Thyroid gland (tissue), 4 donors: ENCODE data around the gene RBPMS2. TPM values are rescaled to one million over a fixed set of nuclear protein-coding genes. Genes with fewer than 3 reads are reported as not detected.

Experiments
- DNase-seq, 2 donors: peaks; one replicate each; pipeline ENCODE4 v3.0.0-alpha.2; 2019
- H3K27ac ChIP-seq, 3 donors: fragments of 200-600 bp; sonication (generic); 1 replicate in 2 of 3; 2 replicates in 1 of 3; pipeline ENCODE4 v1.5.1; 2016 to 2019; ENCODE audit warnings: mild to moderate bottlenecking in 1 of 3, moderate library complexity in 1 of 3
- H3K27me3 ChIP-seq: fragments of 200-600 bp; sonication (generic); one replicate; pipeline ENCODE4 v1.5.1; 2019
- H3K36me3 ChIP-seq, 2 donors: fragments of 200-600 bp; sonication (generic); one replicate each; pipeline ENCODE4 v1.5.1; 2016 to 2019
- H3K4me1 ChIP-seq, 2 donors: fragments of 200-600 bp; sonication (generic); one replicate each; pipeline ENCODE4 v1.5.1; 2017 to 2019
- H3K4me3 ChIP-seq, 3 donors: fragments of 200-600 bp; sonication (generic); replicated peaks in 1 of 3; 1 replicate in 2 of 3; 2 replicates in 1 of 3; pipeline ENCODE4 v1.5.1; 2016; ENCODE audit warnings: mild to moderate bottlenecking in 1 of 3
- H3K9me3 ChIP-seq: fragments of 200-600 bp; sonication (generic); one replicate; pipeline ENCODE4 v1.5.1; 2017
- POLR2A ChIP-seq, 2 donors: fragments of 450-650 bp; IDR thresholded peaks; one replicate each; pipeline ENCODE4 v1.6.1; 2017; ENCODE audit warnings: antibody characterized with exemption in 2 of 2, mild to moderate bottlenecking in 2 of 2, moderate library complexity in 1 of 2
- WGBS, 2 donors: methylation state at CpG; one replicate each; pipeline ENCODE4 v1.1.5; 2017; 5-methylcytosine and 5-hydroxymethylcytosine counted together
- intact Hi-C: fragments of 100-400 bp; cut with DNase I; formaldehyde crosslinking; loops from one replicate; pipeline ENCODE4 v1.15.1; 2023
- total RNA-seq, 4 donors: library from RNA; depleted of rRNA; stranded (reverse); fragments of >200 nt; gene quantifications; one replicate each; pipeline ENCODE4 v1.2.3, GENCODE V29; 2016
- TF ChIP-seq, protein P1 (sequence below), 6 experiments: fragments of 200-600 bp in 3 of 6; fragments of 450-650 bp in 3 of 6; sonication (generic) in 3 of 6; IDR thresholded peaks; one replicate each; pipeline ENCODE4 v1.5.1; 2016 to 2019; ENCODE audit warnings: antibody characterized with exemption in 6 of 6, mild to moderate bottlenecking in 2 of 6, inconsistent platforms in 1 of 6, moderate library complexity in 1 of 6

Gene RBPMS2
- total RNA-seq, 4 donors from 2014 or later = 2.6 to 3.5 (median 3.1) TPM

DNA sequence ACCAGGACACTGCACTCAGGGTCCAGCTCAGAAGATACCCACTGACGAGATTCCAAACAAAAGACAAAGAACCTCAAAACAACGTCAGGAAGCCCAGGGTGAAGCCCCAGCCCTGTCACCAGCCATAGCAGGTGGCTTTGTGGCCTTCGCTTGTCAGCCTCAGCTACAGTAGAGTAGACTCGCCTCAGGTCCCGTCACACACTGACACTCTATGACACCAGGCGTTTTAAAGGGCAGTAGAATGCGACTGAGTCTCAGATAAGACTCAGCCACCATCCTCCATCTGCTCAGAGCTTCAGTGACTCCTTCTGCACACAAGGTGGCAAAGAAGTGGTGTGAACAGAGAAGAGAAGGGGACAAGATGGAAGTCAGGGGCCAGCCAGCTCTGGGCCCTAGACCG lies 12.8 kb downstream of the RBPMS2 start:
- intact Hi-C loops = no loop called here
- no peaks in the 10 kb centered on the region for H3K27me3 ChIP-seq
- TF ChIP-seq, protein P1, sequence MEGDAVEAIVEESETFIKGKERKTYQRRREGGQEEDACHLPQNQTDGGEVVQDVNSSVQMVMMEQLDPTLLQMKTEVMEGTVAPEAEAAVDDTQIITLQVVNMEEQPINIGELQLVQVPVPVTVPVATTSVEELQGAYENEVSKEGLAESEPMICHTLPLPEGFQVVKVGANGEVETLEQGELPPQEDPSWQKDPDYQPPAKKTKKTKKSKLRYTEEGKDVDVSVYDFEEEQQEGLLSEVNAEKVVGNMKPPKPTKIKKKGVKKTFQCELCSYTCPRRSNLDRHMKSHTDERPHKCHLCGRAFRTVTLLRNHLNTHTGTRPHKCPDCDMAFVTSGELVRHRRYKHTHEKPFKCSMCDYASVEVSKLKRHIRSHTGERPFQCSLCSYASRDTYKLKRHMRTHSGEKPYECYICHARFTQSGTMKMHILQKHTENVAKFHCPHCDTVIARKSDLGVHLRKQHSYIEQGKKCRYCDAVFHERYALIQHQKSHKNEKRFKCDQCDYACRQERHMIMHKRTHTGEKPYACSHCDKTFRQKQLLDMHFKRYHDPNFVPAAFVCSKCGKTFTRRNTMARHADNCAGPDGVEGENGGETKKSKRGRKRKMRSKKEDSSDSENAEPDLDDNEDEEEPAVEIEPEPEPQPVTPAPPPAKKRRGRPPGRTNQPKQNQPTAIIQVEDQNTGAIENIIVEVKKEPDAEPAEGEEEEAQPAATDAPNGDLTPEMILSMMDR (IDR thresholded peaks at IDR 0.05) = no peak
- no peak for TF ChIP-seq POLR2A (IDR thresholded peaks at IDR 0.05)
- WGBS, 2 donors = 91 to 98% methylated on average over 8 of the region's 8 CpGs
- H3K27ac ChIP-seq = no peak overlapping the region
- H3K4me1 ChIP-seq = peaks cover 0 to 5% of the 10 kb centered on the region in 2 donors
- H3K9me3 ChIP-seq = no peaks in the 10 kb centered on the region
- DNase-seq = no peak
- no peaks in the 10 kb centered on the region for H3K36me3 ChIP-seq
- no peak overlapping the region for H3K4me3 ChIP-seq

DNA sequence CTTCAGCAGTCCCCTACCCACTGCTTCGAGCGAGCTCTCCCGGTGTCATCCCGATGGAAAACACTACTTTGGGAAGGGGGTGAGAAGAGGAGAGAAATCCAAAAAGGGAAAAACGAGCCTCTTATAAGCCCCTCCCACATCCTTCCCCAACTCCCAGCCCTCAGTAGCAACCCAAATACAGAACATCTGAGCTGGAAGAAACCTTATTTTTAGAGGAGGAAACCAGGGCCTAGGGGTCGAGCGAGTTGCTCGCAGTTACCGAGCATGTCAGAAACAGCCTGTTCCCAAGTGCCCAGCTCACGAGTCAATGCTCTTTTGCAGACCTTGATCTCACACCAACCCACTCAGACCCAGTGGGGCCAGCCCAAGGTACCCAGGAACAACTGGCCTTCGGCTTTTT lies 14.2 kb downstream of the RBPMS2 start:
- H3K27me3 ChIP-seq = no peaks in the 10 kb centered on the region
- H3K4me3 ChIP-seq = no peak overlapping the region
- intact Hi-C loops = no loop called here
- H3K27ac ChIP-seq = no peak overlapping the region
- WGBS, 2 donors = 73 to 82% methylated on average over 11 of the region's 11 CpGs
- DNase-seq = no peak
- TF ChIP-seq, protein P1 (IDR thresholded peaks at IDR 0.05) = no peak
- TF ChIP-seq POLR2A (IDR thresholded peaks at IDR 0.05) = no peak
- H3K4me1 ChIP-seq = peaks cover 0 to 5% of the 10 kb centered on the region in 2 donors
- no peaks in the 10 kb centered on the region for H3K9me3 ChIP-seq
- no peaks in the 10 kb centered on the region for H3K36me3 ChIP-seq

DNA sequence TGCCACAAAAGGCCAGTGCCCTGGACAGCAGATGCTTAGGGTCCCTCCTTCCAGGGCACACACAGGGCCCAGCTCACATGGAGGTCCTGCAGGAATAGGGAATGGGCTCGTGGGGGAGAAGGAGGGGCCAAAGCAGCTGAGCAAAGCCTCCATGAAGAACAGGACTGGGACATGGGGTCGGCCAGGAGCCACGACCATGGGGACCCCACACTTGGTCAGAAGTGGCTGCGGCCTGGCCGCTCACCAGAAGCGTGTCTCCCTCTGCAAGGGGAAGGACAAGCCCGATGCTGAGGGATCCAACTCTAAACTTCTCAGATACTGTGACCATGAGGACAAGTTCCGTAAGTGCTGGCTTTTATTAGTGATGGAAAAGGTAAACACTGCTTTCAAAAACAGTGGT lies 15.3 kb downstream of the RBPMS2 start:
- H3K27me3 ChIP-seq = no peaks in the 10 kb centered on the region
- no peak overlapping the region for H3K4me3 ChIP-seq
- no peaks in the 10 kb centered on the region for H3K9me3 ChIP-seq
- no peak for DNase-seq
- H3K4me1 ChIP-seq = peaks cover 0 to 5% of the 10 kb centered on the region in 2 donors
- 84 to 90% methylated on average over 7 to 8 of the region's 8 CpGs for WGBS, 2 donors
- TF ChIP-seq, protein P1 (IDR thresholded peaks at IDR 0.05) = no peak
- no peak for TF ChIP-seq POLR2A (IDR thresholded peaks at IDR 0.05)
- H3K36me3 ChIP-seq = no peaks in the 10 kb centered on the region
- intact Hi-C loops = no loop called here
- no peak overlapping the region for H3K27ac ChIP-seq

DNA sequence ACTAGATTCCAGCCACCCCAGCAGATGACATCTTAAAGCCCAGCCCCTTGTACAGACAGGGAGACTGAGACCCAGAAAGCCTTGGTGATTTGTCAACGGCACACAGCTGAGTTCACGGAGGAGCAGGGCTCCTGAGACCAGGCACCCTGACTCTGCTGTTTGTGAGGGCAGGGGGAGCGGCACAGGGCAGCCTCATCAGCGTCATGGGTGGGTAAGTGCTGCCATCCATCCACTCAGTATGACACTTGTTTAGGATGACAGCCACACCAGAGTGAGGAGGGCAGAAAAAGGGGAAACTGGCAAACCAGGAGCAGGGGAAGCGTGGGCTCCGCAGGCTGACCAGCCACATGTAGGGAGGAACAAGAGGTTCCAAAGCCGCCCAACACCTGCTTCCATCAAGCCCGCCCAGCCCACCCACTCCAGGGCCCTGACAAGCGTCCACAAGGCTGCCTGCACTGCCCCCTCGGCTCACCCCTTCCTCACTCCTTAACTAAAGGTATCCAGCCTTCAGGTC lies 19.9 kb downstream of the RBPMS2 start:
- Histone ChIP-seq H3K4me1 (no peaks in the 10 kb centered on the region), H3K4me3 (no peak overlapping the region), H3K9me3 (no peaks in the 10 kb centered on the region), H3K27ac (no peak overlapping the region), H3K36me3 (no peaks in the 10 kb centered on the region), H3K27me3 (no peaks in the 10 kb centered on the region)
- no peak for TF ChIP-seq POLR2A (IDR thresholded peaks at IDR 0.05)
- TF ChIP-seq, protein P1 (IDR thresholded peaks at IDR 0.05) = no peak
- intact Hi-C loops = no loop called here
- WGBS, 2 donors = 92 to 97% methylated on average over 8 to 9 of the region's 10 CpGs
- DNase-seq = no peak

DNA sequence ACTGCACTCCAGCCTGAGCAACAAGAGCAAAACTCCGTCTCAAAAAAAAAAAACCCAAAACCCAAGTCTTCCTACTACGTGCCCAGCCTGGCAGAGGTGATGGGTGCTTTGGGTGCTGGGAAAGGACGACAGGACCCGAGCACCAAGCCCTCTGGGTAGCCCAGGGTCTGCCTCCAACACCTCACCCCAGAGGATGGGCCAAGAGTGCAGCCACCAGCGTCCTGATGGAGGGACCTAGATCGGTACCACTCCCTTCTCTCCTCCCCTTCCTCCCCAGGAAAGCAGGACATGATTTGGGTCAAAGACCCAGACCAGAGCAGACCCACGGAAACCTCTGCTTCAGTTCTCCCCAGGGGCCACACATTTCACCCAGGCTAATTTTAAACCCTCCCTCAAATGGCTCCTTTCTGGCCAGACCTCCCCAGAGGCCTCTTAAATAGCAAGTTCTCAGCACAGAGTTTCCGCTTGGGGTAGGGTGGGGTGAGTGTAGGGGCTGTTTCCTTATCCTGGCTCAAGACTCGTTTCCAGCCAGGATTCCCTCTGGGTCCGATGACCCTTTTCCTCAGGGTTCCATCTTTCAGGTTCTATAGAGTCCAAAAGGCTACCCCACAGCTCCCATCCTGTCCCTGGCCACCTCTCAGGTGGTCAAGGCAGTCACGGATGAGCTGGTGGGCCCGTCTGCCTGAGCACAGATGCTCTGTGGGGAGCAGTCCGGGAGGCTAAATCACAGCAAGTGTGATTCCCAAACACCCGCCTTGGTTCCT lies 20.5 kb downstream of the RBPMS2 start:
- no peak for DNase-seq
- TF ChIP-seq, protein P1 (IDR thresholded peaks at IDR 0.05) = no peak
- TF ChIP-seq POLR2A (IDR thresholded peaks at IDR 0.05) = no peak
- H3K4me3 ChIP-seq = no peak overlapping the region
- intact Hi-C loops = no loop called here
- no peaks in the 10 kb centered on the region for H3K27me3 ChIP-seq
- H3K27ac ChIP-seq = no peak overlapping the region
- no peaks in the 10 kb centered on the region for H3K4me1 ChIP-seq
- no peaks in the 10 kb centered on the region for H3K36me3 ChIP-seq
- H3K9me3 ChIP-seq = no peaks in the 10 kb centered on the region
- 84 to 88% methylated on average over 14 of the region's 14 CpGs for WGBS, 2 donors
